Lower lobe of right lung (tissue), 2 donors: Measurements from ENCODE around the gene PARD6G. TPM values are rescaled to one million over a fixed set of nuclear protein-coding genes. Genes with fewer than 3 reads are reported as not detected.

ENCODE experiments used
- ATAC-seq, 2 donors: fragments of 200-7000 bp; cut with Tn5 transposase; one replicate each; pipeline ENCODE4 v1.9.1; 2020 to 2022; ENCODE audit warnings: mild to moderate bottlenecking in 2 of 2, moderate library complexity in 2 of 2
- DNase-seq: peaks from one replicate; pipeline ENCODE4 v3.0.0-alpha.2; 2020
- H3K27ac ChIP-seq: fragments of 200-600 bp; one replicate; pipeline ENCODE4 v1.8.0; 2022
- H3K27me3 ChIP-seq: fragments of 200-600 bp; one replicate; pipeline ENCODE4 v1.8.0; 2022; ENCODE audit warnings: low read depth
- H3K36me3 ChIP-seq: fragments of 200-600 bp; one replicate; pipeline ENCODE4 v1.8.0; 2022; ENCODE audit warnings: mild to moderate bottlenecking
- H3K4me1 ChIP-seq: fragments of 200-600 bp; one replicate; pipeline ENCODE4 v1.8.0; 2022
- H3K4me3 ChIP-seq: fragments of 200-600 bp; one replicate; pipeline ENCODE4 v1.8.0; 2022; ENCODE audit warnings: mild to moderate bottlenecking
- H3K9me3 ChIP-seq: fragments of 200-600 bp; one replicate; pipeline ENCODE4 v1.8.0; 2022
- CTCF ChIP-seq: fragments of 200-600 bp; IDR thresholded peaks from one replicate; pipeline ENCODE4 v1.8.0; 2022; ENCODE audit warnings: antibody characterized with exemption, mild to moderate bottlenecking
- intact Hi-C: fragments of 100-400 bp; cut with DNase I; formaldehyde crosslinking; loops from one replicate; pipeline ENCODE4 v1.11.0; 2022
- total RNA-seq: library from RNA; stranded (reverse); fragmentation: NEBNext Ultra II Directional; extraction: Animal tissue kit (Norgen Biotek cat#: 25700); gene quantifications from one replicate; pipeline ENCODE4 v1.2.1, GENCODE V29; 2021
- donor health status: DM: no; HTN: yes; CAD: no; lungs with severe emphysema.

PARD6G gene
- total RNA-seq, 1 donor from 2014 or later, result 7.3 TPM

DNA sequence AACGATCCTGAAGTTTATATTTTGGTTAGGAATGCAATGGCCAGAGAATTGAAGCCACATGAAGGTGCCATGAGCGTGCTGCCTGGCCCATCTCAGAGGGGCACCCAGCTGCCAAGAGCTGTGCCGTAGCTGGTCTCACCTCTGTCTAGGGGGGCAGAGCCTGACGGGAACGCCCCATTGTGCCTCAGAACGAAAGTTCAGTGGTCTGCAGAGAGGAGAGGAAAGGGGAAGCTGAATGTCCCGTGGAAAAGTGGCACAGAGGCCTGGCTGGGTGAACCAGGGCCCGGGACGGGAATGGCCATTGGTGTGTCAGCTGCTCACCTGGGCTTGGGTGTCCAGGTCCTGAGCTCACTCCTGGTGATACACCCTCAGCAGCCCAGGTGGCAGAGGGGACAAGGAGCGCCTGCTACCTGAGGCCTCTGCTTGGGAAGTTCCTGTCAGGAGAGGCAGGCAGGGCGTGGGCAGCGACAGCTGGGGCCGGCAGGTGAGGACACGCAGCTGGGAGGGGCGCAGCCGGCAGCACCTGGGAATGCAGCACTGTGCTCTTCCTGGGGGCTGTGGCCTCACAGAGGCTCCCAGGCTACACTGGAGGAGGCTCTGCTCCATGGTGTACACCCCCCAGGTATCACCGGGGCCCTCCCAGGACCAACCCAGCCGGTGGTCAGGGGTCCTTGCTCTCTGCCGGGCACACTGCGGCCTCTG lies 67.3 kb downstream of the PARD6G start:
- Histone ChIP-seq H3K9me3 (no peaks in the 10 kb centered on the region), H3K4me1 (no peaks in the 10 kb centered on the region), H3K4me3 (no peak overlapping the region), H3K27ac (no peak overlapping the region), H3K27me3 (no peaks in the 10 kb centered on the region), H3K36me3 (no peaks in the 10 kb centered on the region)
- DNase-seq (no peak), ATAC-seq (no peak)
- no peak for TF ChIP-seq CTCF
- intact Hi-C loops, result no loop called here

DNA sequence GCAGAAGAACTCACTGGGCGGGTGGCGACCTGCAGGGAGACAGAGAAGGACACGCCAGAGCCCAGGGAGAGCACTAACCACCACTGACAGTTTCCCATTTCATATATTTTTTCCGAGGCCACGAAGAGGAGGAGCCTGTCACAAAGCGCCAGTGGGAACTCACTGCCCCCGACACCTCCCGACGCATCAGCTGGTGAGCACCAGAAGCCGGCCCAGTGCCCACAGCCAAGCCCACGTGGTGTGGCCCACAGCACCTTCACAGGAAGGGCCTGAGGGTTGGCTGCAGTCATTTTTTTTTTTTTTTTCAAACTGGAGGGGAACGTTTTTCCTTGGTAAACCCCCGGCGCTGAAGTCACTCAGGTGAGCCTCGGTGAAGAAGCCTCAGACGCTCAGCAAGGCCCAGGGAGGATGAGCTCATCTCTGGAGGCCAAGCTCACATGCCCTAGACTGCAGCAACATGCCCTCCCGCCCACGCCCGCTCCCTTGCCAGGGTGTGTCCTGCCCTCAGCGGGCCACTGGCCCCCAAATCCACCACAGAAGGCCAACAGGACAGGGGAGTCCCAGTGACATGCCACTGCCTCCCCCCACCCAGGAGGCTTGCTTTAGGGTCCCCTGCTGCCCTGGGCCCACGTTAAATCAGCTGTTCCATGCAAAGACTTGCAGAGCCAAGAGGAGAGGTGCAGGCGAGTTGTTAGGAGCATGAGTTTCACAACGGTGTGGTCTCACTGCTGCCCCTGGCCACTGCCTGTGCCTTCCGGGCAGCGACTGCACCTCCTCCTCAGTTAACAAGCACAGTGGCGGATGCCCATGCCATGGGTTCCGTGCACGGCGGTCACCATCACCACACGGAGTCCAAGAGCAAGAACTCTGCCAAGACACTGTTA lies 68.1 kb downstream of the PARD6G start:
- no peak for DNase-seq
- H3K4me1 ChIP-seq, result no peaks in the 10 kb centered on the region
- ATAC-seq, result no peak

DNA sequence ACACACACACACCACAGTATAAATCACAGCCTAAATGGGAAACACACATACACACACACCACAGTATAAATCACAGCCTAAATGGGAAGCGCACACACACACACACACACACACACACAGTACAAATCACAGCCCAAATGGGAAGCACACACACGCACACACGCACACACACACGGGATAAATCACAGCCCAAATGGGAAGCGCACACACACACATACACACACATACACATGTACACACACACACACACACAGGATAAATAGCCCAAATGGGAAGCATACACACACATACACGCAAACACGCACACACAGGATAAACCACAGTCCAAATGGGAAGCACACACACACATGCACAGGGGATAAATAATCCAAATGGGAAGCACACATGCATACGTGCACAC lies 70.2 kb downstream of the PARD6G start:
- intact Hi-C loops, result no loop called here
- DNase-seq (no peak), ATAC-seq (no peak)
- Histone ChIP-seq H3K4me3 (no peak overlapping the region), H3K36me3 (no peaks in the 10 kb centered on the region), H3K27ac (no peak overlapping the region), H3K4me1 (no peaks in the 10 kb centered on the region), H3K9me3 (no peaks in the 10 kb centered on the region), H3K27me3 (peaks cover 7% of the 10 kb centered on the region)
- no peak for TF ChIP-seq CTCF

More for the DNA sequence above, 68.1 kb downstream of the PARD6G start:
- TF ChIP-seq CTCF, result no peak
- Histone ChIP-seq H3K9me3 (no peaks in the 10 kb centered on the region), H3K4me3 (no peak overlapping the region), H3K36me3 (no peaks in the 10 kb centered on the region), H3K27me3 (peaks cover 1% of the 10 kb centered on the region), H3K27ac (no peak overlapping the region)
- intact Hi-C loops, result no loop called here

GRCh38 chr18:80176334-80177073 lies 70.8 kb downstream of the PARD6G start:
- DNase-seq (no peak), ATAC-seq (no peak)
- H3K4me3 ChIP-seq, result no peak overlapping the region

More at GRCh38 chr18:80176334-80177073, 70.8 kb downstream of the PARD6G start:
- H3K27me3 ChIP-seq, result peaks cover 7% of the 10 kb centered on the region
- intact Hi-C loops, result no loop called here
- H3K36me3 ChIP-seq, result no peaks in the 10 kb centered on the region
- H3K27ac ChIP-seq, result no peak overlapping the region
- no peak for TF ChIP-seq CTCF
- H3K4me1 ChIP-seq, result peaks cover under 1% of the 10 kb centered on the region
- H3K9me3 ChIP-seq, result no peaks in the 10 kb centered on the region
